Neural progenitor cell (in vitro differentiated cells): ENCODE measurements around the gene NCOA1.

Source experiments
- CTCF ChIP-seq: fragments of 200-600 bp; sonication (generic); IDR thresholded peaks from 2 replicates; pipeline ENCODE4 v1.5.1; 2017; ENCODE audit warnings: antibody characterized with exemption, mild to moderate bottlenecking
- EZH2 ChIP-seq: fragments of 200-600 bp; sonication (generic); IDR thresholded peaks from 2 replicates; pipeline ENCODE4 v1.6.1; 2017; ENCODE audit warnings: antibody characterized with exemption, mild to moderate bottlenecking, moderate library complexity
- EZH2phosphoT487 ChIP-seq: fragments of 200-600 bp; sonication (generic); IDR thresholded peaks from 2 replicates; pipeline ENCODE4 v1.6.1; 2017; ENCODE audit warnings: antibody characterized with exemption

GRCh38 chr2:24710806-24711205 is 219.8 kb downstream of the NCOA1 start:
- TF ChIP-seq CTCF (no peak), EZH2phosphoT487 (no peak), EZH2 (no peak)
